ENCODE measurements around the gene CAMKMT.

The CAMKMT gene

DNA sequence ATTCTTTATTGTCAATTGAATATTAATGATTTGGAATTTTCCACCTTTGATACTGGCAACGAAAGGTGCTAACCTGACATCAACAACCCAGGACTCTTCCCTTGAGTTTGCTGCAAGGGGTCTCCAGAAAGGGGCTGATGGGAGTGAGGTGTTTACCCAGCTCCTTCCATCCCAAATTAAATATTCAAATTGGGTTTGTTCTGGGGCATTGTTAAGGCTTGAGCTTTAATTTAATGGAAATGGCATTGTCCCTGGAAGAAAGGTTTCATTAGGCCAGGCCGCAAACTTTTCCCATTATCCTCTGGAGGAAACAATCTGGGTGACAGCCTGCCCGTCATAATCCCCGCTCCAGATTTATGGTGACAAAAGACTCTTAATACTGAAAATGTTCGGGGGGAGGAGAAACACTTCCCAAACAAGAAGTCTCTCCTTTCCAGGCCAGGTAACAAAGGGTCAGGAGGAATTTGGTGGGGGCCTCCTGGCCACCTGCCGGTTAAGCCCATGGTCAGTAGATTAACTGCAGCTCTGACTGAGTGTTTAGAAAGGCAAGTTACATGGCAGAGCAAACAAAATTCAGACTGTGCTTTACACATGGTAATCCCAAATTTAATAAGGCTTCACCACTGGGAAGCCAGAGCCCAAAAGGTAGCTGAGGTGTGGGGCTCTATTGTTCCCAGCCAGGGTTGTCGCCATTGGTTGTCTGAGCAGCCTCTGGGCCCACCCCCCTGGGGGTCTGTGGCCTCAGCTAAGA, 428.4 kb downstream of the CAMKMT start:
- DNase-seq (ENCODE audit: low read depth in 2 of 3, low spot score in 1 of 3): no peak

DNA sequence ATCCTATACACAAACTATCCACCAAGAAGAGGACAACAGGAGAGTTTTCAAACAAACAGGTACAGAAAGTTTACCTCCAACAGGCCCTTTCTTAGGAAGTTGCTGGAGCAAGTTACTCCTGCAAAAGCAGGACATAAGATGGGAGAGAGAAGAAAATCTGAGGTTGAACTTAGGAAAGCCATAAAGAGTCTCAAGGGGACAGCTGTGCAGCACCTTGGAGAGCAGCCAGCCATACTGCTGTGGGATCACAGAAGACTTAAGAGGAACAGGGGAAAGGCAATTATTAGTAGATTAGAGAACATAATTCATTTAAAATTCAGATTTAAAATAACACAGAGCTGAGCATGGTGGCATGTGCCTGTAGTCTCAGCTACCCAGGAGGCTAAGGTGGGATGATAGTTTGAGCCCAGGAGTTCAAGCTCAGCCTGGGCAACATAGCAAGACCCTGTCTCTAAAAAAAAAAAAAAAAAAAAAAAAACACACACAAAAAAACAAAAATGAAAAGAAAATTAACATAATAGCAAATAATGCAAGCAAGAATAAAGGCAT, 431.6 kb downstream of the CAMKMT start:
- DNase-seq (ENCODE audit: low read depth in 2 of 3, low spot score in 1 of 3): no peak

DNA sequence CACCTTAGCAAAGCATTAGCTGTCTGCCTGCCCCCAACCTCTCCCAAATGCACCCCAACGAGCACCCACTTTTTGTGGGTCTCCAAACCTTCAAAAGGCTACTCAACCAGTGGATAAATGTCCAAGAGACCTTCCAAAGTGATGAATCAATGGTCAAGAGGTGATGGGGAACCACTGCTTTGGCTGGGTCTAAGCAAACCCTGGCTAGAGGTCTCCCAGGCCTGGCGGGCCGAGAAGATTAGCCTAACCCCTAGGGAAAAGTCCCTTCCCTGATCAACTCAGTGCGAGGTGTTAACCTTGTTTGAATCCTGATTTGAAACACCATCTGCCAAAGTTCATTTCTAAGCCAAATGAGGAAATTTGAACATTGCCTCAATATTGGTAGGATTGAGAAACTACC, 435.0 kb downstream of the CAMKMT start:
- DNase-seq (ENCODE audit: low read depth in 2 of 3, low spot score in 1 of 3): no peak

DNA sequence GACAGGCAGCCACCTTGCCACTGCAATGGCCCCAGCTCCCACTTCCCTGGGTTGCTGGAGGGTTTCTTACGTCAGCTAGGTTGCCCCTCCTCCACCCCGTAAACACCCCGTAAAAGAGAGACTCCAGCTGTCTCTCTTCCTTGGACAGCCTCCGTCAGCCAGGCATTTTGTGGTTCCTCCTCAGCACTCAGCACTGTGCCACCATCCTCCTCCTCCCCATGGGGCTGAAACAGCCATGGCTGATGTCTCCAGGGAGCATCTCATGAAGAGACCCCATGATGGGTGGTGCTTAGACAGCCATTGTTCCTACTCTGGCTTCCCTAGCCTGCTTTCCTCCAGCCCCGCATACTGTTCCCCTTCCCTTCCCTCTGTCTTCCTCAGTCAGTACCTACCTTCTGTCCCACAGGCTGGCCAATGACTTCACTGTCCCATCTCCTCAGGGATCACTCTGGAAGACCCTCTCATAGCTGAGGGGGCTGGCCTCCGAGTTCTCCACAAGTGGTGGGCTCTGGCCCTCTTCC, 436.5 kb downstream of the CAMKMT start:
- no peak for DNase-seq (ENCODE audit: low read depth in 2 of 3, low spot score in 1 of 3)

DNA sequence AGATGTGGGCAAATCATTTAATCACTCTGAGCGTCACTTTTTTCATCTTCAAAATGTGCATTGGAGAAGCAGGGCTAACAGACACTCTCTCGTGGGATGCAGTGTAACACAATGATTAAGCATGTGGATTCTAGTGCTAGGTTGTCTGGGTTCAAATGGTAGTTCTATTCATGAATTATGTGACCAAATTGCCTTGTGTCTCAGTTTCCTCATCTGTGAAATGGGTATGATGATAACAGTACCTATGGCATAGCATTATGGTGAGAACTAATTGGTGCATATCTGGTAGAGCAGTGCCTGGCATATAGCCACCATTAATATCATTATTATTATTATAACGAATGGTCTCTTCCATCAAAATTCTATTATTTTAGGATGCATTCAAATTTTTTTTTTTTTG, 437.4 kb downstream of the CAMKMT start:
- no peak for DNase-seq (ENCODE audit: low read depth in 2 of 3, low spot score in 1 of 3)

DNA sequence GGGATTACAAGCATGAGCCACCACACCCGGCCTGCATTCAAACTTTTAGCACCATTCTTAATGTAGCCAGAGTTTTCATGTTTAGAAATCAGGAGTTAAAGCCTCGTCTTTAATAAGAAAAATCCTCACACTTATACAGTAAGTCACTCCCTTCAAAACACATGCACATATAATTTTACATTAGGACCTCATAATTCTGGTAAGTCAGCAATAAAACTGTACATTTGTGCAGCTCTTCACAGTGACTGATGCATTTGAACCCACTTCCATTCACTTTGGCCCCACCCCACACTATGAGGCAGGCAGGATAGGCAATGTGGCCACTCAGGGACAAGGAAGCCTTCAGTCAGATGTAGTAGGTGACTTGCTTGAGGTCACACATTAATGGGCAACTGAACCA, 438.0 kb downstream of the CAMKMT start:
- DNase-seq (ENCODE audit: low read depth in 2 of 3, low spot score in 1 of 3): no peak

DNA sequence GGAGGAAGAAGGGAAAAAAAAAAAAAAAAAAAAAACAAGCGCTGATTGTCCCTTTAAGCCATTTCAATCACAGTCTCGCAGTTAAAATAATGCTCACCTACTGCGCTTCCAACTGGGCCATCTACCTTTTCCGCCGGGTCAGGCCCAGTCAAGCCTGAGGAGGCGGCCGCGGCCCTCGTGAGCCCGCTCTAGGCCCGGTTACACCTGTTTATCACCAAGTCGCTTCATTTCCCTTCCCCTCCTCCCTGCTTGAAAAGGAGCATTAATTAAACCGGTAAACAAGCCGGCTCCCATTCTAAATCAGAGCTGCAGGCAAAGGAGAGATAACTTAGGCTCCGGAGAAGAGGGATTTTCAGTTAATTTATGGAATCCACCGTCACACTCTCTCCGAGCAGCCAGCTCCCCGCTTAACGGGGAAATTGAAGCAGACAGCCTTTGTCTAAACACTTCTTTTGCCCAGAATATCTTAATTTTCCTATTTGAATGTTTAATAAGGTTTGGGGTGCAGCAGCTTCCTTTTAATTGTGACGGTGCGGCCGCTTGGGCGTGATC, 439.6 kb downstream of the CAMKMT start:
- no peak for DNase-seq (ENCODE audit: low read depth in 2 of 3, low spot score in 1 of 3)

DNA sequence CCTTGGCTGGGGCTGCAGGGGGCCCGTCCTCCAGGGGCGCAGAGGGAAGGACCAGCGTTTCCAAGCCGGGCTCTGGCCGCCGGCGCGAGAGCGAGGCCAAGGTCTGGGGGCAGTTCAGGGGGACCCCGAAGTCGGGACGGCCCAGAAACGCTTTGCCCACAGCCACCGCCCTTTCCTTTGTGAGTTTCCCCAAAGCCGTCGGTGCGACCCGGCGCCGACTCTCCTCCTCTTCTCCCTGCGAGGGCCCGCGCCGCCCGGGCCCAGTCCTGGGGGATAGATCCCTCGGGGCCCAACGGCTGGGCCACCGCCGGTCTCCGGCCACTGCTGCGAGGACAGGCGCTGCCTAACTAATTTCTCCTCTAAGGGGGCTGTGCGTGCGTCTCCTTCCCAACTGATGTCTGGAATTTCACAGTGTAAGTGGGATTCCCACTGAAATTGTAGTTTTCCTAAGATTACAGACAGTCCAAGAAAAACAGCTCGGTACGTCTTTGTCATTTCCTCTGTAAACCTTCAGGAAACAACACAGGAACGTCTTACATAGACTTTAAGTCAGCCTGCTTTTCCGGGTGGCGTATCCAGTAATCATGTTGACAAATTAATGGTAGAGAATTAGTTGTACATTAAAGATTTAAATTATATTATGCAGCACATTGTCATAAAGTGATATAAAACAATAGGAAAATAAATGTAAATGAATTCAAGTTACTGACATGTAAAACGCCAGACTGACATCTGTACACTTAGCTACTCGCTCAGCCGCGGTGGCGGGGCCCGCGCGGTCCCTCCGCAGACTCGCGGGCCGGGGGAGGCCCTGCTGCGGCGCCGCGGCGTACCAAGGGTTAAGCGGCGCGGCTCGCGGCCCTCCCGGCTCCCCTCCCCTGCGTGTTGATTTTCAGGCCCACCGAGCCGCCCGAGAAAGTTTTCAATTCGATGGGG, 440.4 kb downstream of the CAMKMT start:
- no peak for DNase-seq (ENCODE audit: low read depth in 2 of 3, low spot score in 1 of 3)

DNA sequence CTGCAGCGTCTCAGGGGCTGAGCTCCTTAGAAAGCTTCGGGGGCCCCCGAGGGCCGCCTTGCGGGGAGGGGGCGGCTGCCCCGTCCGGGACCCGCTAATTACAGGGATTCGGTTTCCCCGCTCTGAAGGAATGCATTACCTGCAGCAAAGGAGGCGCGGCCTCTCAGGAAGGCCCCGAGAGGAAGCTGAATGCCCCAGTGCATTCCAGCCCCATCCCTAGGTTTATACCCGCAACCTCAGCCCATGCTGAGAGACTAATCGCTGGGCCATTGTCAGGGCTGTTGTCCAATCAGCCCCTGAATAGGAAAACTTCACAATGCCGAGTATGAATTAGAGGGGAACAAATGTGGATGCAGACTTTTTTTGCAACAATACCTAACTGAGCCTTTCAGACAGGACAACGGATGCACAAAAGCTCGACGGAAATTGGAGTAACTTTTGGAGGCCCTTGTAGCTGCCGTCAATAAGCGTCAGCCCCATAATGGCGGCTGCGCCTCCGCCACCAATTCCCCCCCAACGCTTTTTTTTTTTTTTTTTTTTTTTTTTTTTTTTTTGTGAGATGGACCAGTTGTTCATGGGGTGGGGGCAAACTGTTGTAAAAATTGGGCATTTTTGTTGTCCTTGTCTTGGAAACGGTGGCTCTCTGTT, 441.2 kb downstream of the CAMKMT start:
- no peak for DNase-seq (ENCODE audit: low read depth in 2 of 3, low spot score in 1 of 3)

DNA sequence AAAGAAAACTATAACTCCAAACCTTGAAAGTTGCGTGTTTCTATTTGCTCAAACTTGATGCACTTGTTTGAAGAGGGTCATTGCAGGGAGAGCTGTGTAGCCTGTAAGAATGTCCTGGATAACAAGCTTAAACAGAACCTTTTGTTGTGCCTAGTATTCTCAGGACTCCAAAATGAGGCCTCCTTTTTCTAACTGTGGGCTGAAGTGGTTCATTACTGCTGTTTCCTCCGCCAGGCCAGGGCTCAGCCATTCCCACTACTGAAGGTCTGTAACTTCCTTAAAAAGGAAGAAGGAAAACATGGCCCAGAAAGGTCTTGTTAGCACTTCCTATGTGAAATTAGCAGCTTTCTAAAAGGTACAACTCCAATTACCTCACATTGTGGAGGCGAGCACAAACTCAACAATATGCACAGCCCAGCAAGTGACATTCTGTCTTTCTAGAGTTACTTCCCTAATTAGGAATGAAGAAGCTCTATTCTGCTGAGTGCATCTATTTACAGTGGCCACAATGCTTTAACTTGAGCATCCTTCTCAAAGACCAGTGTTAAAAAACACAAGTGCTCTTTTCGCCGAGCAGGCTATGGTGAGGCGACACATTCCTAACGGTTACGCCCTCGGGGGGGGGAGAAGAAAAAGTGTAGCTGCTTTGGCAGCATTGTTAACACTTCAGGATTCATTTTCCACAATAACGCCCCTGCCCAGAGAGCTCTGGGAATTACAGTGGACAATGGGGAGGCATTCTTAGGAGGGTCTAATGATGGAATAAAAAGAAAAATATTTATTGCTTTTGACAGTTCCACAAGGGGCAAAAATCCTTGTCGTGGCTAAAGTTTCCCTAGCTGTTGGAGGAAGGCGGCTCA, 442.9 kb downstream of the CAMKMT start:
- DNase-seq (ENCODE audit: low read depth in 2 of 3, low spot score in 1 of 3): no peak

DNA sequence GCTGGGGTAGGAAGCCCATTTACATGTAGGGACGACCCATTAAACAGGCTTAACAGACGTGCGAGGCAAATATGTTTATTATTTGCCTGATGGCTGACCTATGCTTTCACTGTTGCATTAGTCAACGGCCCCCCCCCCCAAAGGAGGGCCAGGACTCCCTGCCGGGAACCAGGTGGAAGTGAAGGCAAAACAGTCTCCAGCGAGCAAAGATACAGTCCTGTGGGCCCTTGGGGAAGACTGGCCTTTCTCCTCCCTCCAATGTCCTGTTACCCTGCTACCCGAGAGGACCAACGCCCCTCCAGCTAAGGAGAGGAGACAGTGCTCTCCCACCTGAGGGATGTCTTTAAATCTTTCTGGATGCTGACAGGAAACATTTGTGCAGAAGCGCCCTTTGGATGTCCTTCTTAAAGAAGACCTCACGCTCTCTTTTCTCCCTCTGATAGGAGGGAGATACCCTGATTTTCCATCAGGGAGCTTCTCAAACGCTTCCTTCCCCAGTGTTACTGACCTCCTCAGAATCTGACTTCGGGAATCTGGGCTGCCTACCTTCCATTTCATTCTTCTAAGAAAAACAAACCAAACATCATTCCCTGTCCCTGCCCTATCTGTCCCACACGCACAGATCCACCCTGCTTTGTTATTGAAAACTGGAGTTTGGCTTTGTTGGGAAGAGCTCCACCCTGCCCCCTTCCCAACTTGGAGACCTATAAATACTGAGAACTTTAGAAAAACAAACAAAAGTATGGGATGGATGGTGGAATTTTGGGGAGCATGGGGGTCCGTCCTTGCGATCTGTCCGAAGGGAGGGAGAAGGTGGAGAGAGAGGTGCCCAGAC, 443.9 kb downstream of the CAMKMT start:
- DNase-seq (ENCODE audit: low read depth in 2 of 3, low spot score in 1 of 3): no peak

DNA sequence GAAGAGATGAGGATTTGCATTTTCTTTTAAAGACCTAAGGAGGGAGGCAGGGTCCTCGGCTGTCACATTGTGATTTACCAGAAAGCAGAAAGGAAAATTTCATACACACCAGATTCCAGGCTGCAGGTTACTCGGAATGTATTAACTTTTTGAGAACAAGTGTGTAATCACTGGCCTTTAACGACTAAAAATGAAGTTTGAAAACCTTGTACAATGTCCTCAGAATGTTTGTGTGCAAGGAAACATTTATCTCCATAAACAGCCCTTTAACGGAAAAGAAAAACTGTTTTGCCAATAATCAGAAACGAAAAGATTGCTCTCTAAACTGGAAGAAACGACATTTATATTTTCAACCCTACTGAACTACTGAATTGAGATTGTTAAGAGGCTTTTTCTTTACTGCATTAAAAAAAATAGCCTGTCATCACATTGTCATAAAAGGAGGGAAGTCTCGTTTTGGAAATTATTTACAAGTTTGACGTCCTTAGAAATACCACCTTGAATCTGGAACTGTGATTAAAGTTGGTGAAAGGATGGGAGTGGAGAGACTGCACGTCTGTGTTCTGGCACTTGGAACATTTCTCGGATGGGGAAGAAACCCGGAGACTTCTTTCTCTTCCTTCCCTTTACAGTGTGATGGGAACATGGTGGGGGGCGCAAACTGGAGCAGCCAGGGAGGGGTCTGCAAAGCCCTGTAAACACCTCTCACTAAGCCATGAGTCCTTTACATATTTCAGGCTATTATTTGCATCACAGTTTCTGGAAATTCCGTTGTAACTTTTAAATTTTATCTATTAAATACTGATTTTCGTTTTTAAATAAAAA, 445.7 kb downstream of the CAMKMT start:
- DNase-seq (ENCODE audit: low read depth in 2 of 3, low spot score in 1 of 3): no peak

DNA sequence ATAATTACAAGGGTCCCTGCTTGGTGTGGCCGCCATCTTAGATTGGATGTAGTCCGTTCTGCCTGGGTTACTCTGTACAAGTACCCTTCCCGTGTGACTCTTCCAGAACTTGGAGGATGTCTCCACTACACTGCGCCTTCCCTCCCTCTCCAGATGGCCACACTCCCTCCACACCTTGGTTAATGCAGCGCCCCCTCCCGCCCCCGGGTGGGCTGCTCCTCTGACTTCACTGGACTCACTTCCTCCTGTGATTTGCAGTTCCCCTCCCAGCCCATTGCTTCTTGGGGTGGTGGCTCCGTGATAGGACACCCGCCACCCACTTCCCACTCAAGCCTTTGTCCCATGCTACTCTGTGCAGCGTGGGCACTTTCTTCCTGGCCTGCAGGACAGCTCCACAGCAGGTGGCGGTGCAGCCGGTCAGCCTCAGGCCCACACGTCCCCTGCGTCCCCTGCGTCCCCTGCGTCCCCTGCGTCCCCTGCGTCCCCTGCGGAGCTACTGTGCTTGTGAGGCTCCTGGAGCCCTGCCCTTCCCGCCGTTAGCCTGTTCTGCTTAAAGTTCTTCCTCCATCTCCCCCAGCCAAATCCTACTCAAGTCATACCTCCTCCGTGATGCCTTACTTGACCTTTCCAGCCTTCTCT, 449.3 kb downstream of the CAMKMT start:
- DNase-seq (ENCODE audit: low read depth in 2 of 3, low spot score in 1 of 3): no peak

DNA sequence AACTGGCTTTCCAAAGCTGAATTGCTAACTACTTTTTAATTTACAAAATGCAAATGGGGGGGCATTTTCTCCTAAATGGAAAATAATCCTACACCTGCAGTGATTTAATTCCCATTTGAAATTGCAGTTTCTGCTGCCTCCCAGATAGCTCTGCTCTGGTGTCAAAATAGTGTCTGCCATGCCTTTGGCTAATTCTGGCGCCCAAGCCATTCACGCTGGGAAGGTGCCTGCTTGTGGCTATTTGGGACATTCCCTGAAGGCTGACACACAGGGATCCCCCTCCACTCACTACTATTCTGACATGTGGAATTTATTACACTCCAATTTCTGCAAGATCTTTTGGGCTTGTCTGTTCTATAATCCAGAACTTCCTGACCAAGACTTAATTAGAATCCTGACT, 451.4 kb downstream of the CAMKMT start:
- DNase-seq (ENCODE audit: low read depth in 2 of 3, low spot score in 1 of 3): no peak

DNA sequence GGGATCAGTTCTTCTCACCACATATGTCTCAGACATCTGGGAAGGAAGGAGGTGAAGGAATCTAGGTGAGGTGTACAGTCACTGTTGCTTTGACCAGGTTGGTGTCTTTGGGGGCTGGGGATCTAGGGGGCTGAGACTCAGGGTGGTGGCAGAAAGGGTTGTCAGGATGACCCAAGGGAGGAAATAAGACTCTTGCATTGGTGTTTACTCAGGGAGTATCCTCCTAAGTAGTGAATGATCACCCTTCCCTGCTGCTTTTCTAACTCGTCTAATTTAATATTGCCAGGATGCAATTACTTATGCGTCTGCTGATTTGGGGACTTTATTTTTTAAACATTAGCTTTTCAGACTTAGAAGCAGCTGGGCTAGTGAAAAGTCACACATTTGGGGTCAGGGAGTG, 451.9 kb downstream of the CAMKMT start:
- DNase-seq (ENCODE audit: low read depth in 2 of 3, low spot score in 1 of 3): no peak

DNA sequence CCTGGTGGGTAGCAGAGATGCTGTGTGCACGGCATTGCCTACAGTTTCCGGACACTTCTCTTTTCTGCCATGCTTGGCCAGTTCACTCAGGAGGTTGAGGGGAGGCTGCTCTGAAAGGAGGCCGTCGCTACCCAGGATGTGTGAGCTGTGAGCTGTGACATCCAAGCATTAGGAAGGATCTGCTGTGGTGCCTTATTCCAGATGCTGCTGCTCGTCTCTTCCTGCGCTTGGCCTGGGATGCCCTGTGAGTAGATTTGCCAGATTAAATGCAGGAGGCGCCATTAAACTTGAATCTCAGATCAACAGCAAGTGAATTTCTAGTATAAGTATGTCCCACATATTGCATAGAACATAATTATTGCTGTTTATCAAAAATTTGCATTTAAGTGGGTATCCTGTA, 455.5 kb downstream of the CAMKMT start:
- no peak for DNase-seq (ENCODE audit: low read depth in 2 of 3, low spot score in 1 of 3)

DNA sequence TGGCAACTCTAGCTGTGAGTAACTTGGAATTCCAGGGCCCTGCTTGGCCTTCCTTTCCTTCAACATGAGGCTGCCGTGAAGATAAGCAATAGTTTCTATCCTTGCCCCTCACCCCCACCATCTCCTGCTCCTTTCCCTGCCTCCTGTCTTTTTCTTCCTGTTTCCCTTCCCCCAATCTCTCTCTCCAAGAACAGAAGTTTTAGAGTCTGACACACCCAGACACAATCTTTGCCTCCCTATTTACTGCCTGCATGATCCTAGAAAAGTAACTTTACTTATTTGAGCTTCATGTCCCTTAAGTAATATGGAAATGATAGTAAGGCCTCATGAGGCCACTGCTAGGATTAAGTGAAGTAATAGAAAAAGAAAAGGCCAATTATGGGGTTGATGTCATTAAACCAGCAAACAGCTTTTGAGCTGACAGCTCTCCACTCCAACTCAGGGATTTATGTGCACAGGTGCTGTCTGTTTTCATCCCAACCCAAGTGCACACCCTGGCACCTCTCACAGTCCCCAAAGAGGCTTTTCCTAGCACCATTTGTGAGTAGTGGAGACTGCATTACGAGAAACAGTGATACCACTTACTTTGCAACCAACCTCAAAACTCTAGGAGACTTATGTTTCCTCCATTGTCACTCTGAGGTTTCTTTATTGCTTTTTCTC, 456.1 kb downstream of the CAMKMT start:
- DNase-seq (ENCODE audit: low read depth in 2 of 3, low spot score in 1 of 3): no peak

All from stimulated activated CD4-positive, alpha-beta T cell treated with anti-CD3 and anti-CD28 coated beads, Interleukin-12 subunit alpha, Interleukin-12 subunit beta, amount 100 ng/mL, for 48 hours (primary cell).